Measurements from ENCODE around the gene TRIM9.

DNA sequence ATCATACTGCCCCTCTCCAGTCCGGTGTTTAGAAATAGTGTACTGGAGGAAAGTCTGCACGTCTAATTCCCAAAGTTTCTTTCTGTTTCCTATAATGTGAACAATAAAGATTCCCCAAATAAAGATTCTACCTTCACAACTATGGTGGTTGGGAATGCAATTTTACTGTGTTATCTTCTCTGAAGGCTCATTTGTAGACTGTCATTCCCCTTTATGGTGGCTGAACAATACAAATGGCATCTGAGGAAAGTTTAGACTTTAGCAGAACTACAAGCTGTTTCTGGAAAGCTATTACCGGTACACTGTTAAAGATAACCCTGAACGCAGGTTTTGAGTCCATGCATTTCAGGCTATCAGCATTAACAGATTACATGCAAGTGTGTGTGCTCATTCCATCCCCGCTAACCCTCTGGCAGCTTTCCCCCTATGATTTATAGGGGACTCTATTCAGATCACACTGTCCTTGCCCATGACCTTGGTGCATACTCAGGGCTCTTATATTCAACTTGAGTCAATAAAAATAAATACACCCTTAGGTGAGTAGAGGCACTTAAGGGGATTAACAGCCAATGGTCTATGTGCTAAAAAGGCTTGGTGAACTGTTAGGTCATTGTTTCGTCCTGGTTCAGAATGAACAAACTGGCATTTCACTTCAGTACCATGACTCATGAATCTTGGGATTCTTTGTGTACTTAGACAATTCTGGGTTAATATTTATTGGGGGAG lies 89.9 kb downstream of the TRIM9 start:
- TF ChIP-seq EP300 (IDR thresholded peaks at IDR 0.05) = no peak
- TF ChIP-seq, protein P1, sequence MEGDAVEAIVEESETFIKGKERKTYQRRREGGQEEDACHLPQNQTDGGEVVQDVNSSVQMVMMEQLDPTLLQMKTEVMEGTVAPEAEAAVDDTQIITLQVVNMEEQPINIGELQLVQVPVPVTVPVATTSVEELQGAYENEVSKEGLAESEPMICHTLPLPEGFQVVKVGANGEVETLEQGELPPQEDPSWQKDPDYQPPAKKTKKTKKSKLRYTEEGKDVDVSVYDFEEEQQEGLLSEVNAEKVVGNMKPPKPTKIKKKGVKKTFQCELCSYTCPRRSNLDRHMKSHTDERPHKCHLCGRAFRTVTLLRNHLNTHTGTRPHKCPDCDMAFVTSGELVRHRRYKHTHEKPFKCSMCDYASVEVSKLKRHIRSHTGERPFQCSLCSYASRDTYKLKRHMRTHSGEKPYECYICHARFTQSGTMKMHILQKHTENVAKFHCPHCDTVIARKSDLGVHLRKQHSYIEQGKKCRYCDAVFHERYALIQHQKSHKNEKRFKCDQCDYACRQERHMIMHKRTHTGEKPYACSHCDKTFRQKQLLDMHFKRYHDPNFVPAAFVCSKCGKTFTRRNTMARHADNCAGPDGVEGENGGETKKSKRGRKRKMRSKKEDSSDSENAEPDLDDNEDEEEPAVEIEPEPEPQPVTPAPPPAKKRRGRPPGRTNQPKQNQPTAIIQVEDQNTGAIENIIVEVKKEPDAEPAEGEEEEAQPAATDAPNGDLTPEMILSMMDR (IDR thresholded peaks at IDR 0.05) = no peak
- no peak for TF ChIP-seq POLR2AphosphoS5 (IDR thresholded peaks at IDR 0.05)
